ENCODE measurements around the gene SLC39A1. TPM values are rescaled to one million over a fixed set of nuclear protein-coding genes. Genes with fewer than 3 reads are reported as not detected.

Gene SLC39A1
- total and polyA plus RNA-seq, 2 of the 8 experiments (the other 6 are each of a cell fraction or from before 2014, with no cell fraction given), result 238 to 337 TPM

- no peak overlapping the region for H3K56ac ChIP-seq (replicated peaks; ENCODE audit: insufficient read length, low read depth, low read length)
- H2BK20ac ChIP-seq (ENCODE audit: low read length), result no peak overlapping the region
- DNase-seq (ENCODE audit: low read depth in 1 of 2, low spot score in 2 of 2), result no peak
- H3K14ac ChIP-seq (ENCODE audit: insufficient read length), result no peak overlapping the region
- peak overlapping the region in 1 of 4 experiments; percentile 85; a peak in 2 of 8 replicates for H3K4me3 ChIP-seq (ENCODE audit: extremely low read depth in 1 of 4, insufficient read depth in 2 of 4, low read depth in 3 of 4, low read length in 4 of 4)
- FAIRE-seq, result no peak
- H3K36me3 ChIP-seq (ENCODE audit: control insufficient read depth in 2 of 4, insufficient read depth in 4 of 4, low read length in 3 of 4), result peaks cover 11 to 26% (median 19%) of the 10 kb centered on the region in 4 experiments
- H3K4ac ChIP-seq (replicated peaks; ENCODE audit: insufficient read length, low read depth, low read length), result no peak overlapping the region
- H2AFZ ChIP-seq (ENCODE audit: low read length), result no peak overlapping the region
- H3K79me1 ChIP-seq (ENCODE audit: low read depth, low read length), result peaks cover 27% of the 10 kb centered on the region
- H3K9ac ChIP-seq (replicated peaks in 1 of 4; ENCODE audit: extremely low read depth in 1 of 4, low read depth in 3 of 4, low read length in 3 of 4), result no peak overlapping the region
- H3K23me2 ChIP-seq (ENCODE audit: low read depth, low read length), result peaks cover 25% of the 10 kb centered on the region
- no peak overlapping the region for H3K27ac ChIP-seq (ENCODE audit: low read depth, low read length)
- no peak overlapping the region for H2BK5ac ChIP-seq (ENCODE audit: low read depth, low read length)
- no peak overlapping the region for H4K8ac ChIP-seq (ENCODE audit: extremely low read depth, insufficient read depth, low read length)
- peaks cover 6 to 20% (median 12%) of the 10 kb centered on the region in 4 experiments for H3K4me1 ChIP-seq (replicated peaks in 1 of 4; ENCODE audit: control insufficient read depth in 3 of 4, insufficient read depth in 4 of 4, low read length in 3 of 4)
- ChIA-PET CTCF (ENCODE audit: partially characterized antibody) (interaction anchor here (0.5 to 6.4 kb wide), 3 partner anchors 14 to 185 kb away, joined by 3 to 31 read pairs (median 3); partner anchors contain the start of gene DENND4B), POLR2A (ENCODE audit: partially characterized antibody) (interaction anchor here (0.6 to 15.7 kb wide), 13 partner anchors 12 to 324 kb away, joined by 3 to 454 read pairs (median 6); partner anchors contain the start of genes CHTOP, CREB3L4, DENND4B and GATAD2B)
- H4K5ac ChIP-seq (ENCODE audit: insufficient read length, low read depth, low read length), result no peak overlapping the region
- peaks cover 9 to 12% of the 10 kb centered on the region in 2 experiments for H4K20me1 ChIP-seq (replicated peaks in 1 of 2; ENCODE audit: control insufficient read depth in 1 of 2, insufficient read depth in 2 of 2, low read length in 2 of 2)
- H3K79me2 ChIP-seq (ENCODE audit: control insufficient read depth in 1 of 2, insufficient read depth in 2 of 2, low read length in 2 of 2), result peaks cover 36 to 67% of the 10 kb centered on the region in 2 experiments
- H2AK5ac ChIP-seq (ENCODE audit: low read depth, low read length), result no peak overlapping the region
- H3K9me3 ChIP-seq (ENCODE audit: insufficient read depth in 2 of 2, low read depth in 1 of 2, low read length in 1 of 2), result no peaks in the 10 kb centered on the region
- no peak overlapping the region for H2BK12ac ChIP-seq (ENCODE audit: low read depth, low read length)
- WGBS, 2 experiments (ENCODE audit: extremely low coverage in 1 of 2, insufficient coverage in 1 of 2, insufficient read length in 1 of 2, insufficient replicate concordance in 2 of 2, low coverage in 1 of 2, low lambda C conversion rate in 2 of 2, missing lambda C conversion rate in 1 of 2), result 59% methylated on average over 4 of the region's 4 CpGs; no CpG with 5 or more reads in 1 of the 2 experiments
- no peak overlapping the region for H3K23ac ChIP-seq (ENCODE audit: insufficient read length)
- no peak overlapping the region for H4K91ac ChIP-seq (replicated peaks; ENCODE audit: insufficient read length, low read length)
- no peak overlapping the region for H2BK15ac ChIP-seq (ENCODE audit: low read length)
- H2BK120ac ChIP-seq (replicated peaks; ENCODE audit: low read depth, low read length), result no peak overlapping the region
- H3K4me2 ChIP-seq (ENCODE audit: insufficient read depth in 1 of 2, low read depth in 2 of 2, low read length in 2 of 2), result peak overlapping the region; percentile 52 to 89
- no peak overlapping the region for H3K18ac ChIP-seq (ENCODE audit: extremely low read depth, low read length)
- no peaks in the 10 kb centered on the region for H3K27me3 ChIP-seq (replicated peaks in 1 of 4; ENCODE audit: control insufficient read depth in 3 of 4, extremely low read depth in 1 of 4, insufficient read depth in 3 of 4, low read length in 3 of 4)
- TF ChIP-seq CTBP2 (IDR thresholded peaks at IDR 0.05; ENCODE audit: borderline replicate concordance, insufficient read depth, insufficient read length, low read length), result no peak
- no peak for TF ChIP-seq TBP (IDR thresholded peaks at IDR 0.05; ENCODE audit: low read depth, low read length)
Observed at GRCh38 chr1:153958961-153959260, 4.4 kb downstream of the SLC39A1 start.
